ENCODE measurements around the gene C16orf74. TPM values are rescaled to one million over a fixed set of nuclear protein-coding genes. Genes with fewer than 3 reads are reported as not detected.

C16orf74 gene
- total and polyA plus RNA-seq, 2 of the 13 experiments (the other 11 are each of a cell fraction or from before 2014, with no cell fraction given) = 0.13 to 0.29 TPM

DNA sequence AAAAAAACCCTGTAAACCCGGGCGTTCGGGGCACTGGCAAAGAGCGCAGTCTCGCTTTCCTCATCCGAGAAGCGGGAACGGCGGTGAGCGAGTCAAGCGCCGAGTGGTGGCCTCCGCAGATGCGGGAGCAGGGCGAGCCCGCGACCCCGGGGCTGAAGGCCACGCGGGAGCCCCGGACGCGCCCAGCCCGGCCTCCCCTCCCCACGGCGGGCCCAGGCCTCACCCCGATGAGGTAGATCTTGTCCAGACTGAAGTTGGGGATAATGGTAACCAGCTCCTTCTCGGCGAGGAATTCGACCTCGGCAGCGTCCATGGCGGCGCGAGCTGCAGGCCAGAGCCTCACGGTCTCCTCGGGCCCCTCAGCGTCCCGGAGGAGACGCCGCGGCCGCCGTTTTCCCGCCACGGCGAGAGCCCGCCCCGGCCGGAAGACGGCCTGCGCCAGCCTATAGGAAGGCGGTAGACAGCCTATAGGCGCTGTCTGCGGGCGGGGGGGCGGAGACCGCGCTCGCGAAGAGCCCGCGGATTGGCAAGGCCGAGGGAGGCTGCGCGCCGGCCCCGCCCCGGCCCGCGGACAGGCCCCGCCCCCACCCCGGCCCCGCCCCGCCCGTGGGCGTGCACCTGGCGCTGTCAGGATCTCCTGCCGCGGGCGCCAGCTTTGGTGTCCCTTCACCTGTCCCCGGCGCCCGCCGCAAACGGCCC, 62.2 kb downstream of the C16orf74 start, which contains the start of gene GINS2 (continued):
- TF ChIP-seq ZNF609 (CRISPR knock-in tag; IDR thresholded peaks at IDR 0.05; ENCODE audit: borderline replicate concordance) (0 out of 2 replicates have a peak, but pooled peaks have one; percentile 39), ZNF724P (CRISPR knock-in tag; IDR thresholded peaks at IDR 0.05; ENCODE audit: borderline replicate concordance) (peak; percentile 73; the same call in 1 of the 2 replicates), TEF (CRISPR knock-in tag; IDR thresholded peaks at IDR 0.05) (peak; percentile 80), ZNF570 (CRISPR knock-in tag; IDR thresholded peaks at IDR 0.05; ENCODE audit: borderline replicate concordance) (peak; percentile 62; the same call in 1 of the 2 replicates), ZNF670 (CRISPR knock-in tag; IDR thresholded peaks at IDR 0.05; ENCODE audit: borderline replicate concordance) (no peak), ZC3H13 (CRISPR knock-in tag; IDR thresholded peaks at IDR 0.05) (peak; percentile 72), ELF4 (CRISPR knock-in tag; IDR thresholded peaks at IDR 0.05; ENCODE audit: borderline replicate concordance) (no peak), MEF2D (CRISPR knock-in tag; IDR thresholded peaks at IDR 0.05) (peak; percentile 52; the same call in 1 of the 2 replicates), ZNF124 (CRISPR knock-in tag; IDR thresholded peaks at IDR 0.05) (no peak), MIER3 (CRISPR knock-in tag; IDR thresholded peaks at IDR 0.05; ENCODE audit: borderline replicate concordance) (no peak; the same call in 1 of the 2 replicates), GZF1 (CRISPR knock-in tag; IDR thresholded peaks at IDR 0.05) (no peak)
- TF ChIP-seq, protein P1, sequence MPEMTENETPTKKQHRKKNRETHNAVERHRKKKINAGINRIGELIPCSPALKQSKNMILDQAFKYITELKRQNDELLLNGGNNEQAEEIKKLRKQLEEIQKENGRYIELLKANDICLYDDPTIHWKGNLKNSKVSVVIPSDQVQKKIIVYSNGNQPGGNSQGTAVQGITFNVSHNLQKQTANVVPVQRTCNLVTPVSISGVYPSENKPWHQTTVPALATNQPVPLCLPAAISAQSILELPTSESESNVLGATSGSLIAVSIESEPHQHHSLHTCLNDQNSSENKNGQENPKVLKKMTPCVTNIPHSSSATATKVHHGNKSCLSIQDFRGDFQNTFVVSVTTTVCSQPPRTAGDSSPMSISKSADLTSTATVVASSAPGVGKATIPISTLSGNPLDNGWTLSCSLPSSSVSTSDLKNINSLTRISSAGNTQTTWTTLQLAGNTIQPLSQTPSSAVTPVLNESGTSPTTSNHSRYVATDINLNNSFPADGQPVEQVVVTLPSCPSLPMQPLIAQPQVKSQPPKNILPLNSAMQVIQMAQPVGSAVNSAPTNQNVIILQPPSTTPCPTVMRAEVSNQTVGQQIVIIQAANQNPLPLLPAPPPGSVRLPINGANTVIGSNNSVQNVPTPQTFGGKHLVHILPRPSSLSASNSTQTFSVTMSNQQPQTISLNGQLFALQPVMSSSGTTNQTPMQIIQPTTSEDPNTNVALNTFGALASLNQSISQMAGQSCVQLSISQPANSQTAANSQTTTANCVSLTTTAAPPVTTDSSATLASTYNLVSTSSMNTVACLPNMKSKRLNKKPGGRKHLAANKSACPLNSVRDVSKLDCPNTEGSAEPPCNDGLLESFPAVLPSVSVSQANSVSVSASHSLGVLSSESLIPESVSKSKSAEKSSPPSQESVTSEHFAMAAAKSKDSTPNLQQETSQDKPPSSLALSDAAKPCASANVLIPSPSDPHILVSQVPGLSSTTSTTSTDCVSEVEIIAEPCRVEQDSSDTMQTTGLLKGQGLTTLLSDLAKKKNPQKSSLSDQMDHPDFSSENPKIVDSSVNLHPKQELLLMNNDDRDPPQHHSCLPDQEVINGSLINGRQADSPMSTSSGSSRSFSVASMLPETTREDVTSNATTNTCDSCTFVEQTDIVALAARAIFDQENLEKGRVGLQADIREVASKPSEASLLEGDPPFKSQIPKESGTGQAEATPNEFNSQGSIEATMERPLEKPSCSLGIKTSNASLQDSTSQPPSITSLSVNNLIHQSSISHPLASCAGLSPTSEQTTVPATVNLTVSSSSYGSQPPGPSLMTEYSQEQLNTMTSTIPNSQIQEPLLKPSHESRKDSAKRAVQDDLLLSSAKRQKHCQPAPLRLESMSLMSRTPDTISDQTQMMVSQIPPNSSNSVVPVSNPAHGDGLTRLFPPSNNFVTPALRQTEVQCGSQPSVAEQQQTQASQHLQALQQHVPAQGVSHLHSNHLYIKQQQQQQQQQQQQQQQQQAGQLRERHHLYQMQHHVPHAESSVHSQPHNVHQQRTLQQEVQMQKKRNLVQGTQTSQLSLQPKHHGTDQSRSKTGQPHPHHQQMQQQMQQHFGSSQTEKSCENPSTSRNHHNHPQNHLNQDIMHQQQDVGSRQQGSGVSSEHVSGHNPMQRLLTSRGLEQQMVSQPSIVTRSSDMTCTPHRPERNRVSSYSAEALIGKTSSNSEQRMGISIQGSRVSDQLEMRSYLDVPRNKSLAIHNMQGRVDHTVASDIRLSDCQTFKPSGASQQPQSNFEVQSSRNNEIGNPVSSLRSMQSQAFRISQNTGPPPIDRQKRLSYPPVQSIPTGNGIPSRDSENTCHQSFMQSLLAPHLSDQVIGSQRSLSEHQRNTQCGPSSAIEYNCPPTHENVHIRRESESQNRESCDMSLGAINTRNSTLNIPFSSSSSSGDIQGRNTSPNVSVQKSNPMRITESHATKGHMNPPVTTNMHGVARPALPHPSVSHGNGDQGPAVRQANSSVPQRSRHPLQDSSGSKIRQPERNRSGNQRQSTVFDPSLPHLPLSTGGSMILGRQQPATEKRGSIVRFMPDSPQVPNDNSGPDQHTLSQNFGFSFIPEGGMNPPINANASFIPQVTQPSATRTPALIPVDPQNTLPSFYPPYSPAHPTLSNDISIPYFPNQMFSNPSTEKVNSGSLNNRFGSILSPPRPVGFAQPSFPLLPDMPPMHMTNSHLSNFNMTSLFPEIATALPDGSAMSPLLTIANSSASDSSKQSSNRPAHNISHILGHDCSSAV (CRISPR knock-in tag; IDR thresholded peaks at IDR 0.05; ENCODE audit: borderline replicate concordance) = no peak
- TF ChIP-seq, protein P2, sequence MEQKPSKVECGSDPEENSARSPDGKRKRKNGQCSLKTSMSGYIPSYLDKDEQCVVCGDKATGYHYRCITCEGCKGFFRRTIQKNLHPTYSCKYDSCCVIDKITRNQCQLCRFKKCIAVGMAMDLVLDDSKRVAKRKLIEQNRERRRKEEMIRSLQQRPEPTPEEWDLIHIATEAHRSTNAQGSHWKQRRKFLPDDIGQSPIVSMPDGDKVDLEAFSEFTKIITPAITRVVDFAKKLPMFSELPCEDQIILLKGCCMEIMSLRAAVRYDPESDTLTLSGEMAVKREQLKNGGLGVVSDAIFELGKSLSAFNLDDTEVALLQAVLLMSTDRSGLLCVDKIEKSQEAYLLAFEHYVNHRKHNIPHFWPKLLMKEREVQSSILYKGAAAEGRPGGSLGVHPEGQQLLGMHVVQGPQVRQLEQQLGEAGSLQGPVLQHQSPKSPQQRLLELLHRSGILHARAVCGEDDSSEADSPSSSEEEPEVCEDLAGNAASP (CRISPR knock-in tag; IDR thresholded peaks at IDR 0.05; ENCODE audit: borderline replicate concordance) = peak; percentile 58; the same call in 1 of the 2 replicates
